GM15510 (cell line): ENCODE data around the gene AKR1C4.

Experiments
- POLR2A ChIP-seq: IDR thresholded peaks from 3 replicates; pipeline ENCODE4 v1.6.1; 2011; ENCODE audit warnings: borderline replicate concordance; ENCODE audit not compliant: insufficient read length; ENCODE audit errors: extremely low read depth

AKR1C4 gene

GRCh38 chr10:5188358-5188757 lies 8.3 kb upstream of the AKR1C4 start:
- no peak for TF ChIP-seq POLR2A

GRCh38 chr10:5194431-5194830 lies 2.2 kb upstream of the AKR1C4 start:
- TF ChIP-seq POLR2A = no peak

GRCh38 chr10:5195727-5196374 lies 786 bp upstream of the AKR1C4 start:
- TF ChIP-seq POLR2A = no peak

DNA sequence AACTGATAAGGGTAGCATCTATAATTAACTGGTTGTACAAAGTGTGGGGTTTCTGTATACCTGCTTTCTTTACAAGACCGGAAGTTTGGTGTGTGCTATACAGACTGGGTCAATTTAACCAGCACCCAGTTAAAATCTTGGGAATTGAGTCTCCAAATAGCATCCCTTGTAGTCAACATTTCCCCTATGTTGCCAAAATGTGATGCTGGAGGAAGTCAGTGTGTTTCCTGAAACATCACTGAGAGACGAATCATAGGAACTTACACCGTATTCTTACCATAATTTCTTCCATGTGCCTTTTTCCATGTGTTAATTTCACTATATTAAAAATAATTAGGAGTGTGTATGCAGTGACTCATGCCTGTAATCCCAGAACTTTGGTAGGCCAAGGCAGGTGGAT lies 1.7 kb downstream of the AKR1C4 start:
- no peak for TF ChIP-seq POLR2A

- TF ChIP-seq POLR2A = no peak
Measured at GRCh38 chr10:5199398-5199797, 2.8 kb downstream of the AKR1C4 start.

DNA sequence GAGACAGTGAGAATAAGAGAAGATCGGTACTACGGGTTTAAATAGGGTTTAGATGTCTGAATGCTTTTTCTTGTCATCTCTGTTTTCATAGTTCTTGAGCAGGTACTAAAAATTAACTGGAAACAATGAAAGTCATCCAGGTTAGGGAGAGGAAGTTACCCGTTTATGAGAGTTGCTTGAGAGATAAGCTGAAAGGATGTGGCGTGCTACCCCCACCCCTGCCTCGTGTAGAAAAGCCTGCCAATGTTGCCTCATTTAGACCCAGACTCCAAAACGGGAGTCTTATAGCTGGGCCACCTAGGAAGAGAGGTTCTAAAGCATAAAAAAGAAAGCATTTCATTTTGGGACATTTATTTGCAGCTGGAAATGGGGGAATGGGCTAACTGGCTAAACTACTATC lies 10.2 kb downstream of the AKR1C4 start:
- no peak for TF ChIP-seq POLR2A

DNA sequence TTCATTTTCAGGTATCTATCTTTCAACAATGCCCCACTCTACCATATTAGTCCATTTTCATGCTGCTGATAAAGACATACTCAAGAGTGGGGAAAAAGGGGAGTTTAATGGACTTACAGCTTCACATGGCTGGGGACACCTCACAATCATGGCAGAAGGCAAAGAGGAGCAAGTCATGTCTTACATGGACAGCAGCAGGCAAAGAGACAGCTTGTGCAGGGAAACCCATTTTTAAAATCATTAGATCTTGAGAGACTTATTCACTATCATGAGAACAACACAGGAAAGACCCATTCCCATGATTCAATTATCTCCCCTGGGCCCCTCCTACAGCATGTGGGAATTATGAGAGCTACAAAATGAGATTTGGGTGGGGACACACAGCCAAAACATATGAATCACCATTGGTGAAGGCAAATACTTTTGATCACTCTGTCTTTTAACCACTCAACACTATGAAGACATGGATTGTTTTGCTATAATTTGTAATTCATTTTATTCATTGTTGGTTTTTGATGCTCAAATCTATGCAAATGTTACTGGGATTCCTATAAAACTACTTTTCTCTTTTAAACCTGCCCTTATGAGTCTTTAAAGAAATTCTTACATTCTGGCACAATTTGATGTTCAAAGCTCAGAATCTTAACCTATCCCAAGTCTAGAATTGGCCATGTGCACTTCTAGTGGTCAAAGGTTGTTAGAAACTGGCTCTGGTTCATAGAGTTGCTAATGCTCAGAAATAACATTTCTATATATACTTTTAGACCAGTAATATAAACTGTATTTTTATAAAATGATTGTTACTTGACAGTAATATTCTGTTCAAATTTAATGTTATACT lies 15.3 kb downstream of the AKR1C4 start:
- TF ChIP-seq POLR2A = no peak

GRCh38 chr10:5216801-5217200 lies 20.2 kb downstream of the AKR1C4 start:
- TF ChIP-seq POLR2A = no peak

DNA sequence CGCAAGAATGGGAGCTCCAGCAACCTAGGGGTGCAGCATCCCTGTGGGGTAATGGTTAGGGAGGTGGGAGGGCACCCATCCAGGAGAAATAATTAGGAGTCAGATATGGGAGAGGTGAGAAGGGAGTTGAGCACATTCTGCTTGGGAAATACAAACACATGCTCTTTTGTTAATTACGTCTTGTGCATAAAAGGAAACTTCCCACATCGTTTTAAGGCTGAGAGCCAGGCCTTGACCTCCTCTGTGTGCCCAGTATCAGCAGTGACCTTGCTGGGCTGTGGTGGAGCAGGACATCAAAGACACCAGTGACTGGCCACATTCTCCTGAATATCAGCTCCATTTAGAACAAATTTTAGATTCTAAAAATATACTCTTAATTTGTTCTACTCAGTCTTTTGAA lies 22.6 kb downstream of the AKR1C4 start:
- TF ChIP-seq POLR2A = no peak

- TF ChIP-seq POLR2A = no peak
Measured at GRCh38 chr10:5229019-5229418, 32.4 kb downstream of the AKR1C4 start.

DNA sequence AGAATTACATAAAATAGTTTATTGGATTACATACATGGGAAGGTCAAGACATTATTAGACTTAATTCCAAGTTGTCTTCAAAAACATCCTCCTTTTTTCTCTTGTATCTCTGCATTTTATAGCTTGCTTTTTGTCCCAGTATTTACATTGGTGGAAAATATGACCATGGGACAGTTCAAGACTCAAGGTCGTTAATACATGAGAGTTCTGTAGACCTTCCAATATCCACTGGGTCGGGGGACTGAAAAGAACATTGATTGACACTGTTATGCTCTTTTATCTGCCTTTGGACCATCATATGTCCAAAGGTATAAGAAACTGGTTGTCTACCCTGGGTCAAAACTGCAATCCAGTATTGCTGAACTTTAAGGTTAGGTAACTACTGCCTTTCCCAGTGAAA lies 36.7 kb downstream of the AKR1C4 start:
- no peak for TF ChIP-seq POLR2A

GRCh38 chr10:5234106-5234860 lies 37.6 kb downstream of the AKR1C4 start:
- no peak for TF ChIP-seq POLR2A

GRCh38 chr10:5242585-5242984 lies 45.9 kb downstream of the AKR1C4 start:
- TF ChIP-seq POLR2A = no peak

- TF ChIP-seq POLR2A = no peak
Measured at GRCh38 chr10:5243521-5243987, 46.9 kb downstream of the AKR1C4 start.

GRCh38 chr10:5252177-5253037 lies 55.8 kb downstream of the AKR1C4 start:
- no peak for TF ChIP-seq POLR2A

- no peak for TF ChIP-seq POLR2A
Measured at GRCh38 chr10:5254488-5254887, 57.9 kb downstream of the AKR1C4 start.
